Lung (tissue), 12 donors: ENCODE results near the gene MYLK. TPM values are rescaled to one million over a fixed set of nuclear protein-coding genes. Genes with fewer than 3 reads are reported as not detected.
A peak's percentile ranks its signal among the peaks of the same experiment; 100 is the strongest.
"Not testable (repeated sequence)": the region's sequence is repeated elsewhere in the genome, so short reads cannot be mapped to it uniquely, and the experiment has no call there.

Experiments used
- ATAC-seq: fragments of 200-7000 bp; cut with Tn5 transposase; one replicate; pipeline ENCODE4 v1.9.1; 2020; ENCODE audit warnings: moderate number of reproducible peaks; ENCODE audit not compliant: insufficient read depth, low FRiP score
- DNase-seq, 3 donors: peaks; one replicate each; pipeline ENCODE4 v3.0.0-alpha.2; 2013 to 2017
- H3K27ac ChIP-seq, 2 donors: one replicate each; pipeline ENCODE4 v1.5.1; 2013; ENCODE audit warnings: mild to moderate bottlenecking in 2 of 2, moderate library complexity in 2 of 2, control low read depth in 1 of 2, inconsistent platforms in 1 of 2, low read depth in 1 of 2, low read length in 1 of 2
- H3K27me3 ChIP-seq, 3 donors: one replicate each; pipeline ENCODE4 v1.5.1; 2013; ENCODE audit warnings: low read length in 2 of 3; ENCODE audit not compliant: control insufficient read depth in 3 of 3, insufficient read depth in 3 of 3
- H3K36me3 ChIP-seq, 4 donors: one replicate each; pipeline ENCODE4 v1.5.1; 2013; ENCODE audit warnings: low read length in 4 of 4, mild to moderate bottlenecking in 1 of 4, moderate library complexity in 1 of 4; ENCODE audit not compliant: control insufficient read depth in 4 of 4, insufficient read depth in 4 of 4
- H3K4me1 ChIP-seq, 5 donors: one replicate each; pipeline ENCODE4 v1.5.1; 2013; ENCODE audit warnings: low read length in 5 of 5, mild to moderate bottlenecking in 2 of 5, moderate library complexity in 1 of 5; ENCODE audit not compliant: control insufficient read depth in 5 of 5, insufficient read depth in 5 of 5
- H3K4me3 ChIP-seq: one replicate; pipeline ENCODE4 v1.5.1; 2013; ENCODE audit warnings: mild to moderate bottlenecking, control low read depth, moderate library complexity
- H3K9ac ChIP-seq, 2 donors: one replicate each; pipeline ENCODE4 v1.5.1; 2013; ENCODE audit warnings: low read length in 2 of 2, control low read depth in 1 of 2; ENCODE audit not compliant: insufficient read depth in 1 of 2
- H3K9me3 ChIP-seq, 4 donors: one replicate each; pipeline ENCODE4 v1.5.1; 2013; ENCODE audit warnings: low read length in 3 of 4, mild to moderate bottlenecking in 1 of 4, moderate library complexity in 1 of 4; ENCODE audit not compliant: control insufficient read depth in 4 of 4, insufficient read depth in 3 of 4
- CTCF ChIP-seq: IDR thresholded peaks from 2 replicates; pipeline ENCODE4 v1.5.1; 2012; ENCODE audit warnings: mild to moderate bottlenecking; ENCODE audit errors: control extremely low read depth, extremely low read depth
- WGBS, 2 donors: extraction: QIAGEN DNeasy Blood & Tissue Kit; methylation state at CpG; one replicate each; pipeline ENCODE4 v1.1.7; 2013; 5-methylcytosine and 5-hydroxymethylcytosine counted together
- polyA plus RNA-seq, 2 donors: library from polyadenylated mRNA; stranded (reverse); fragments of 200-250 nt; gene quantifications; one replicate each; pipeline ENCODE4 v1.2.1, GENCODE V29; 2013
- total RNA-seq, 2 donors: library from RNA; depleted of rRNA in 1 of 2; stranded (reverse); fragments of >200 nt in 1 of 2; gene quantifications; one replicate each; pipeline ENCODE4 v1.2.1, GENCODE V29; 2014 to 2021
- donor health status: control.
- donor health status: control.
- donor health status: Bipolar disorder and iron deficiency.
- donor health status: healthy.
- donor health status: DM: yes; HTN: yes; CAD: no.

MYLK gene
- total and polyA plus RNA-seq, 4 donors, result 23.3 to 324 (median 112) TPM

GRCh38 chr3:123702057-123702456 lies 182.1 kb downstream of the MYLK start:
- Histone ChIP-seq H3K9ac (peak overlapping the region in 1 of 2 donors; percentile 70), H3K36me3 (peaks cover 0 to 37% (median 13%) of the 10 kb centered on the region in 4 donors), H3K4me1 (peaks cover 0 to 57% (median 13%) of the 10 kb centered on the region in 5 donors)
- H3K9me3 ChIP-seq, H3K27me3 ChIP-seq, H3K27ac ChIP-seq, H3K4me3 ChIP-seq: not testable (repeated sequence)
- DNase-seq, result peak; percentile 76 to 83 (median 79)
- WGBS, 2 donors, result 24 to 33% methylated on average over 2 of the region's 2 CpGs
- ATAC-seq, result peak; percentile 68
- TF ChIP-seq CTCF, result peak; percentile 46

DNA sequence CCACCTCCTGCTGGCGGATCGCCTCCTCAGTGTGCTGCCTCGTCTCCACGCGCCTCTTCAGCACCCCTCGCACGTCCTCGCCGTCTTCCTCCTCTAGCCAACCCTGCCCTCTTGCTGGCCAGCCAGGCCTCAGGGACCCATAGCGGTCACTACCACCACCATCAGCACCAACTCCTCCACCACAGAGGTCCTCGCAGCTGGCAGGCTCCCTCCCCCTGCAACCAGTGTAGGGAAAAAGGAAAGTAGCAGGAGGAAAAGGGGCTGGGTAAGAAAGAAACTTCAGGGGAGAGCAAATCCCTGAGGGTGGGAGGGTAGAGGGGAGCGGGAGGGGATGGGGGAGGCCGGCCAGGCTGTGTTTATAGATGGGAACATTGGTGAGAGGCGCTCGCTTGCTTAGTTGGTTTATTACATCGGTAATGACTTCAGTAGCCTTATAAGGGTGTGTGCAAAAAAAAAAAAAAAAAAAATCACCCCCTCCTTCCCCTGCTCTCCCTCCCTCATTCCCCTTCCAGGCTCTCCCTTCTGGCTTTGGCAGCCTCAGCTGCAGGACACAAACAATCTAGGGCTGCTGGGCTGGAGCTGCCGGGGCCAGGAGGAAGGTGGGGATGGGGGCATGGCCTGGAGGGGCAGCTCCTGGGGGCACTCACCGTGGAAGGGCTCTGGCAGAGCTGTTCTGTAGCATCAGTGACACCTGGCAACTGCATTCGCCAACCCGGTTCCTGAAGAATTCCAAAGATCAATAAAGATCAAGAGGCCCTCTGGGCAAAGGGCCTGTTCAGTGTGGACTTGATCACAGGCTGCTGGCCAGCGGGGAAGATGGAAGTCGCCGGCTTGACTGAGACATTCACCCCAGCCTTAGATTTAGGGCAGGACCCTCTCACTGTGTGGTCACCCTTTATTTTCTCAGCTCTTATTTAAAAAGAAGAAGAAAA lies 183.1 kb downstream of the MYLK start:
- H3K4me3 ChIP-seq, result peak overlapping the region; percentile 39
- H3K27ac ChIP-seq, result peak overlapping the region in 1 of 2 donors; percentile 68
- peak overlapping the region in 1 of 2 donors; percentile 86 for H3K9ac ChIP-seq
- WGBS, 2 donors, result 65 to 74% methylated on average over 23 of the region's 23 CpGs
- peak; percentile 90 to 96 (median 94) for DNase-seq
- peaks cover 0 to 65% (median 17%) of the 10 kb centered on the region in 5 donors for H3K4me1 ChIP-seq
- no peaks in the 10 kb centered on the region for H3K27me3 ChIP-seq
- H3K36me3 ChIP-seq, result peaks cover 0 to 36% (median 10%) of the 10 kb centered on the region in 4 donors
- no peak for TF ChIP-seq CTCF
- H3K9me3 ChIP-seq, result no peaks in the 10 kb centered on the region
- ATAC-seq, result peak; percentile 16

DNA sequence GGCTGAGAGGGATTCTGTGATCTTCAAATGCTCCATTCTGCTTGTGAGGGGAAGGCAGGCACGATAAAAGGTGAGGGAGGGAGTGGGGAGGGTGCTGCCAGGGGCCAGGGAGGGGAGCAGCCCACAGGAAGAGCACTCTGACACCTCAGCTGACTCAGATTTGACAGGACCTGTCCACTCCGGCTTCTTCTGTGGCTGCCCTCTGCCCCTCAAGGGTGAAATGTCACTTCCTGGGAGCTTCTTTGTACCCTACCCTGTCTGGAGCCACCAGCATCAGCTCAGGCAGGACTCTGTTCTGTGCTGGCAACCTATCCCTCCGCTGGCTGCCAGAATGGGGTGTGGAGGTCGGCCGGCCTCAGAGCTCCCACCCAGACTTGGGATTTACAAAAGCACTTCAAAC lies 185.3 kb downstream of the MYLK start:
- ATAC-seq (no peak), DNase-seq (peak in 2 of 3 donors; percentile 26 to 37)
- Histone ChIP-seq H3K27me3 (no peaks in the 10 kb centered on the region), H3K36me3 (peaks cover 0 to 37% (median 13%) of the 10 kb centered on the region in 4 donors), H3K4me1 (peaks cover 0 to 74% (median 23%) of the 10 kb centered on the region in 5 donors), H3K27ac (peak overlapping the region in 1 of 2 donors; percentile 23), H3K9me3 (no peaks in the 10 kb centered on the region), H3K9ac (peak overlapping the region; percentile 33 to 92), H3K4me3 (no peak overlapping the region)
- no peak for TF ChIP-seq CTCF
- WGBS, 2 donors, result 52 to 73% methylated on average over 5 of the region's 5 CpGs
